Measurements from ENCODE around the gene TRIP4. TPM values are rescaled to one million over a fixed set of nuclear protein-coding genes. Genes with fewer than 3 reads are reported as not detected.

The TRIP4 gene
- total and polyA plus RNA-seq, 9 of the 15 experiments (the other 6 are each of a cell fraction or from before 2014, with no cell fraction given): 7.6 to 23.3 (median 16.7) TPM

DNA sequence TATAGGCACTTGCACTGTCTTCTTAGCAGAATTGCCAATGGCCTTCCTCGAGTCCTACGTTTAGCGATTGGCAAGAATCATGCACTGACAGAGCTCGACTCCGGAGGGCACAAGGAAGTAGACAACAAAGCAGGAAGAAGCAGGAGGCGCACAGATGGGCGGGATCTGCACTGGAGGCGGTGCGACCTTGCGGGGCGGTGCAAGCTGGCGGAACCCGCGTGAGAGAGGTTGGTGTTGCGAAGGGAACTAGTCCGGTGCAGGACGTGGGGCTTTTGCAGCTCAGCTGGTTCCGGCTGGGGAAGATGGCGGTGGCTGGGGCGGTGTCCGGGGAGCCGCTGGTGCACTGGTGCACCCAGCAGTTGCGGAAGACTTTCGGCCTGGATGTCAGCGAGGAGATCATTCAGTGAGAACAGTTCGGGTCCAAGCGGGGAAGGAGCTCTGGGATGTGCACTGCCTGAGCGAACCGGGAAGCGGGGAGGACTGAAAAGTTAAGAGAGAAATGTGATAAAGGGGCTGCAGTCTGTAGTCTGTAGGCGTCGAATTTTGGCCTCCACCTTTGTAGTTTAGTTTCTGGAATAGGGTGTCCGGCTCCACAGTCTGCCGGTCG is at the start of gene TRIP4 (continued):
- TF ChIP-seq CHD1 (IDR thresholded peaks at IDR 0.05; ENCODE audit: low read length) (no peak), NFXL1 (CRISPR knock-in tag; IDR thresholded peaks at IDR 0.05) (no peak), ZSCAN29 (IDR thresholded peaks at IDR 0.05) (0 out of 2 replicates have a peak, but pooled peaks have one; percentile 11), U2AF1 (optimal IDR thresholded peaks at IDR 0.05; ENCODE audit: low read depth, low read length) (no peak), SIN3A (IDR thresholded peaks at IDR 0.05; ENCODE audit: borderline replicate concordance in 2 of 2, control insufficient read depth in 1 of 2, low read depth in 2 of 2, low read length in 2 of 2) (peak; percentile 97 to 99), POLR2AphosphoS2 (IDR thresholded peaks at IDR 0.05; ENCODE audit: low read length) (no peak), HDAC2 (IDR thresholded peaks at IDR 0.05) (peak; percentile 88; the same call in 1 of the 2 replicates), POLR3G (IDR thresholded peaks at IDR 0.05; ENCODE audit: extremely low read depth, insufficient read length, insufficient replicate concordance) (no peak), ZNF764 (CRISPR knock-in tag; IDR thresholded peaks at IDR 0.05; ENCODE audit: low read depth) (no peak), GTF2E2 (tag; IDR thresholded peaks at IDR 0.05) (peak; percentile 96), CBFA2T2 (conservative IDR thresholded peaks at IDR 0.05) (no peak), TCF7 (IDR thresholded peaks at IDR 0.05; ENCODE audit: borderline replicate concordance) (peak; percentile 94), KHSRP (IDR thresholded peaks at IDR 0.05) (no peak), HSF4 (CRISPR knock-in tag; IDR thresholded peaks at IDR 0.05; ENCODE audit: borderline replicate concordance) (no peak)
- TF ChIP-seq, protein P1, sequence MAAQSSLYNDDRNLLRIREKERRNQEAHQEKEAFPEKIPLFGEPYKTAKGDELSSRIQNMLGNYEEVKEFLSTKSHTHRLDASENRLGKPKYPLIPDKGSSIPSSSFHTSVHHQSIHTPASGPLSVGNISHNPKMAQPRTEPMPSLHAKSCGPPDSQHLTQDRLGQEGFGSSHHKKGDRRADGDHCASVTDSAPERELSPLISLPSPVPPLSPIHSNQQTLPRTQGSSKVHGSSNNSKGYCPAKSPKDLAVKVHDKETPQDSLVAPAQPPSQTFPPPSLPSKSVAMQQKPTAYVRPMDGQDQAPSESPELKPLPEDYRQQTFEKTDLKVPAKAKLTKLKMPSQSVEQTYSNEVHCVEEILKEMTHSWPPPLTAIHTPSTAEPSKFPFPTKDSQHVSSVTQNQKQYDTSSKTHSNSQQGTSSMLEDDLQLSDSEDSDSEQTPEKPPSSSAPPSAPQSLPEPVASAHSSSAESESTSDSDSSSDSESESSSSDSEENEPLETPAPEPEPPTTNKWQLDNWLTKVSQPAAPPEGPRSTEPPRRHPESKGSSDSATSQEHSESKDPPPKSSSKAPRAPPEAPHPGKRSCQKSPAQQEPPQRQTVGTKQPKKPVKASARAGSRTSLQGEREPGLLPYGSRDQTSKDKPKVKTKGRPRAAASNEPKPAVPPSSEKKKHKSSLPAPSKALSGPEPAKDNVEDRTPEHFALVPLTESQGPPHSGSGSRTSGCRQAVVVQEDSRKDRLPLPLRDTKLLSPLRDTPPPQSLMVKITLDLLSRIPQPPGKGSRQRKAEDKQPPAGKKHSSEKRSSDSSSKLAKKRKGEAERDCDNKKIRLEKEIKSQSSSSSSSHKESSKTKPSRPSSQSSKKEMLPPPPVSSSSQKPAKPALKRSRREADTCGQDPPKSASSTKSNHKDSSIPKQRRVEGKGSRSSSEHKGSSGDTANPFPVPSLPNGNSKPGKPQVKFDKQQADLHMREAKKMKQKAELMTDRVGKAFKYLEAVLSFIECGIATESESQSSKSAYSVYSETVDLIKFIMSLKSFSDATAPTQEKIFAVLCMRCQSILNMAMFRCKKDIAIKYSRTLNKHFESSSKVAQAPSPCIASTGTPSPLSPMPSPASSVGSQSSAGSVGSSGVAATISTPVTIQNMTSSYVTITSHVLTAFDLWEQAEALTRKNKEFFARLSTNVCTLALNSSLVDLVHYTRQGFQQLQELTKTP (IDR thresholded peaks at IDR 0.05; ENCODE audit: low read depth in 1 of 2, partially characterized antibody in 2 of 2): peak; percentile 74 to 89
- TF ChIP-seq, protein P2, sequence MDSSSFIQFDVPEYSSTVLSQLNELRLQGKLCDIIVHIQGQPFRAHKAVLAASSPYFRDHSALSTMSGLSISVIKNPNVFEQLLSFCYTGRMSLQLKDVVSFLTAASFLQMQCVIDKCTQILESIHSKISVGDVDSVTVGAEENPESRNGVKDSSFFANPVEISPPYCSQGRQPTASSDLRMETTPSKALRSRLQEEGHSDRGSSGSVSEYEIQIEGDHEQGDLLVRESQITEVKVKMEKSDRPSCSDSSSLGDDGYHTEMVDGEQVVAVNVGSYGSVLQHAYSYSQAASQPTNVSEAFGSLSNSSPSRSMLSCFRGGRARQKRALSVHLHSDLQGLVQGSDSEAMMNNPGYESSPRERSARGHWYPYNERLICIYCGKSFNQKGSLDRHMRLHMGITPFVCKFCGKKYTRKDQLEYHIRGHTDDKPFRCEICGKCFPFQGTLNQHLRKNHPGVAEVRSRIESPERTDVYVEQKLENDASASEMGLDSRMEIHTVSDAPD (CRISPR knock-in tag; IDR thresholded peaks at IDR 0.05): no peak
- TF ChIP-seq, protein P3, sequence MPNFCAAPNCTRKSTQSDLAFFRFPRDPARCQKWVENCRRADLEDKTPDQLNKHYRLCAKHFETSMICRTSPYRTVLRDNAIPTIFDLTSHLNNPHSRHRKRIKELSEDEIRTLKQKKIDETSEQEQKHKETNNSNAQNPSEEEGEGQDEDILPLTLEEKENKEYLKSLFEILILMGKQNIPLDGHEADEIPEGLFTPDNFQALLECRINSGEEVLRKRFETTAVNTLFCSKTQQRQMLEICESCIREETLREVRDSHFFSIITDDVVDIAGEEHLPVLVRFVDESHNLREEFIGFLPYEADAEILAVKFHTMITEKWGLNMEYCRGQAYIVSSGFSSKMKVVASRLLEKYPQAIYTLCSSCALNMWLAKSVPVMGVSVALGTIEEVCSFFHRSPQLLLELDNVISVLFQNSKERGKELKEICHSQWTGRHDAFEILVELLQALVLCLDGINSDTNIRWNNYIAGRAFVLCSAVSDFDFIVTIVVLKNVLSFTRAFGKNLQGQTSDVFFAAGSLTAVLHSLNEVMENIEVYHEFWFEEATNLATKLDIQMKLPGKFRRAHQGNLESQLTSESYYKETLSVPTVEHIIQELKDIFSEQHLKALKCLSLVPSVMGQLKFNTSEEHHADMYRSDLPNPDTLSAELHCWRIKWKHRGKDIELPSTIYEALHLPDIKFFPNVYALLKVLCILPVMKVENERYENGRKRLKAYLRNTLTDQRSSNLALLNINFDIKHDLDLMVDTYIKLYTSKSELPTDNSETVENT (CRISPR knock-in tag; IDR thresholded peaks at IDR 0.05): 0 out of 2 replicates have a peak, but pooled peaks have one; percentile 44
- TF ChIP-seq, protein P4, sequence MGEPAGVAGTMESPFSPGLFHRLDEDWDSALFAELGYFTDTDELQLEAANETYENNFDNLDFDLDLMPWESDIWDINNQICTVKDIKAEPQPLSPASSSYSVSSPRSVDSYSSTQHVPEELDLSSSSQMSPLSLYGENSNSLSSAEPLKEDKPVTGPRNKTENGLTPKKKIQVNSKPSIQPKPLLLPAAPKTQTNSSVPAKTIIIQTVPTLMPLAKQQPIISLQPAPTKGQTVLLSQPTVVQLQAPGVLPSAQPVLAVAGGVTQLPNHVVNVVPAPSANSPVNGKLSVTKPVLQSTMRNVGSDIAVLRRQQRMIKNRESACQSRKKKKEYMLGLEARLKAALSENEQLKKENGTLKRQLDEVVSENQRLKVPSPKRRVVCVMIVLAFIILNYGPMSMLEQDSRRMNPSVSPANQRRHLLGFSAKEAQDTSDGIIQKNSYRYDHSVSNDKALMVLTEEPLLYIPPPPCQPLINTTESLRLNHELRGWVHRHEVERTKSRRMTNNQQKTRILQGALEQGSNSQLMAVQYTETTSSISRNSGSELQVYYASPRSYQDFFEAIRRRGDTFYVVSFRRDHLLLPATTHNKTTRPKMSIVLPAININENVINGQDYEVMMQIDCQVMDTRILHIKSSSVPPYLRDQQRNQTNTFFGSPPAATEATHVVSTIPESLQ (CRISPR knock-in tag; IDR thresholded peaks at IDR 0.05): peak; percentile 79; the same call in 1 of the 2 replicates

All from K562 (cell line).